ENCODE results near the gene FOXO3. TPM values are rescaled to one million over a fixed set of nuclear protein-coding genes. Genes with fewer than 3 reads are reported as not detected.

Gene FOXO3
- total RNA-seq, 1 donor from 2014 or later: 16.8 TPM

GRCh38 chr6:108693430-108694154 lies 132.9 kb downstream of the FOXO3 start:
- DNase-seq (ENCODE audit: low read depth): no peak
- H3K4me3 ChIP-seq (ENCODE audit: low read depth, low read length): no peak overlapping the region
- TF ChIP-seq, protein P1, sequence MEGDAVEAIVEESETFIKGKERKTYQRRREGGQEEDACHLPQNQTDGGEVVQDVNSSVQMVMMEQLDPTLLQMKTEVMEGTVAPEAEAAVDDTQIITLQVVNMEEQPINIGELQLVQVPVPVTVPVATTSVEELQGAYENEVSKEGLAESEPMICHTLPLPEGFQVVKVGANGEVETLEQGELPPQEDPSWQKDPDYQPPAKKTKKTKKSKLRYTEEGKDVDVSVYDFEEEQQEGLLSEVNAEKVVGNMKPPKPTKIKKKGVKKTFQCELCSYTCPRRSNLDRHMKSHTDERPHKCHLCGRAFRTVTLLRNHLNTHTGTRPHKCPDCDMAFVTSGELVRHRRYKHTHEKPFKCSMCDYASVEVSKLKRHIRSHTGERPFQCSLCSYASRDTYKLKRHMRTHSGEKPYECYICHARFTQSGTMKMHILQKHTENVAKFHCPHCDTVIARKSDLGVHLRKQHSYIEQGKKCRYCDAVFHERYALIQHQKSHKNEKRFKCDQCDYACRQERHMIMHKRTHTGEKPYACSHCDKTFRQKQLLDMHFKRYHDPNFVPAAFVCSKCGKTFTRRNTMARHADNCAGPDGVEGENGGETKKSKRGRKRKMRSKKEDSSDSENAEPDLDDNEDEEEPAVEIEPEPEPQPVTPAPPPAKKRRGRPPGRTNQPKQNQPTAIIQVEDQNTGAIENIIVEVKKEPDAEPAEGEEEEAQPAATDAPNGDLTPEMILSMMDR (conservative IDR thresholded peaks at IDR 0.05; ENCODE audit: low read depth, low read length): no peak

DNA sequence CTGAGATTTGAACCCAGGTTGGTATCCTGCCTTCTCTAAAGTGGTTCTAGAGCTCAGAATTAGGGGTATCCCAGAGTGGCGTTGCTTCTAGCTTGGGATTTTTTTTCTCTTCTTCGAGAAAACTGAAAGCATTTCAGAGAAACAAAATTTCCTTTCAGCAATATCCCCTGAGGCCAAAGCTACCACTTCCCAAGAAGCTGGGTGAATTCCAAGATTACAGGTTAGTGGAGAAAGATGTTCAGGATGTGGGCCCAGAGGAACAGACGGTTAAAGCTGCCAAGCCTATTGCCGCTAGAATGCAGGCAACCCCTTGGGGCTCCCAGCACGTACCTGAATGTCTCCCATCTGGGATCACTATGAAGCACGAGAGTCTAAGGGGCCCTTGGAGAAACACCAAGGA lies 134.1 kb downstream of the FOXO3 start:
- DNase-seq (ENCODE audit: low read depth): no peak
- TF ChIP-seq, protein P1 (conservative IDR thresholded peaks at IDR 0.05; ENCODE audit: low read depth, low read length): no peak
- H3K4me3 ChIP-seq (ENCODE audit: low read depth, low read length): no peak overlapping the region

- TF ChIP-seq, protein P1 (conservative IDR thresholded peaks at IDR 0.05; ENCODE audit: low read depth, low read length): no peak
- no peak for DNase-seq (ENCODE audit: low read depth)
- no peak overlapping the region for H3K4me3 ChIP-seq (ENCODE audit: low read depth, low read length)
Measured at GRCh38 chr6:108697561-108698161, 136.9 kb downstream of the FOXO3 start.

GRCh38 chr6:108698593-108699289 lies 138.0 kb downstream of the FOXO3 start:
- TF ChIP-seq, protein P1 (conservative IDR thresholded peaks at IDR 0.05; ENCODE audit: low read depth, low read length): no peak
- no peak for DNase-seq (ENCODE audit: low read depth)
- H3K4me3 ChIP-seq (ENCODE audit: low read depth, low read length): no peak overlapping the region

- DNase-seq (ENCODE audit: low read depth): no peak
- TF ChIP-seq, protein P1 (conservative IDR thresholded peaks at IDR 0.05; ENCODE audit: low read depth, low read length): no peak
- no peak overlapping the region for H3K4me3 ChIP-seq (ENCODE audit: low read depth, low read length)
Measured at GRCh38 chr6:108699290-108700041, 138.7 kb downstream of the FOXO3 start.

DNA sequence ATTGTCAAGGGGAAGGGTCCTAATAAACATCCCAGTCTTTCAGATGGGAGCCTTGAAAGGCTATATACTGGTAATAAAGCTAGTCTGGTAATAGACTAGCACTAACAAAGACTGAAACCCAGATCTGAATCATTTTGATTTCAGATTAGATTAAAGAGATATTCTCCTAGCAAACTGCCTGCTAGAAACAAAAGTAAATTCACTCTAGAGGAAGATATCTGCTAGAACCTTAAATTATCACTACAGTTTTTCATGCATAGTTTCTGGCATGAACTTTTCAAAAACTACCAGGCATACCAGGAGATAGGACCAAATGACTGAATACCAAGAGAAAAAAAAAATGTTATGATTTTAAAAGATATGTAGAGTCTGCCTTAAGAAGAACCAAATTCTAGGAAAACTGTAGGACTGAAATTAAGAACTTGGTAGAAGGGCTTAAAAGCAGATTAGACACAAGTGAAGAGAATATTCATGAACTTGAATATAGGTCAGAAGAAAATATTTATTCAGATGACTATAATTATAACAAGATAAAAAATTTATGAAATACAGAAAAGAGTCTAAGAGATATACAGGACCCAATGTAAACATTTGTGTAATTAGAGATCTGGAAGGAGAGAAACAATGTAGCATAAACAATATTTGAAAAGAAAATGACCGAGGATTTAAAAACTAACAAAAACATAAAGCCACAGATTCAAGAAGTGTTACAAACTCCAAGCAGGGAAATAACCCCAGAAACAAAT lies 141.6 kb downstream of the FOXO3 start:
- no peak for DNase-seq (ENCODE audit: low read depth)
- TF ChIP-seq, protein P1 (conservative IDR thresholded peaks at IDR 0.05; ENCODE audit: low read depth, low read length): no peak
- no peak overlapping the region for H3K4me3 ChIP-seq (ENCODE audit: low read depth, low read length)
